Neural crest cell (in vitro differentiated cells): ENCODE data around the gene ZNF408. TPM values are rescaled to one million over a fixed set of nuclear protein-coding genes. Genes with fewer than 3 reads are reported as not detected.

Experiments used
- DNase-seq: peaks from one replicate; pipeline ENCODE4 v3.0.0; 2021; ENCODE audit warnings: low read depth, mixed read lengths, low spot score
- H3K27ac Mint-ChIP-seq: one replicate; pipeline ENCODE4 v1.8.0; 2021; ENCODE audit warnings: mild to moderate bottlenecking, mixed read lengths; ENCODE audit not compliant: unreplicated experiment
- H3K27me3 Mint-ChIP-seq: 2 replicates; pipeline ENCODE4 v1.8.0; 2021; ENCODE audit warnings: low read depth, mild to moderate bottlenecking, mixed read lengths
- H3K36me3 Mint-ChIP-seq: 2 replicates; pipeline ENCODE4 v1.8.0; 2021; ENCODE audit warnings: low read depth, mild to moderate bottlenecking, mixed read lengths
- H3K4me1 Mint-ChIP-seq: 2 replicates; pipeline ENCODE4 v1.8.0; 2021; ENCODE audit warnings: mixed read lengths
- H3K4me3 Mint-ChIP-seq: one replicate; pipeline ENCODE4 v1.8.0; 2021; ENCODE audit warnings: mild to moderate bottlenecking, mixed read lengths
- H3K9me3 Mint-ChIP-seq: 2 replicates; pipeline ENCODE4 v1.8.0; 2021; ENCODE audit warnings: mixed read lengths
- total RNA-seq: library from RNA; stranded (reverse); gene quantifications from 2 replicates; pipeline ENCODE4 v1.2.1, GENCODE V29; 2021
- TF ChIP-seq, protein P1 (sequence below): fragments of 200-600 bp; sonication (generic); conservative IDR thresholded peaks from 2 replicates; pipeline ENCODE4 v1.5.0; 2021; ENCODE audit warnings: antibody characterized with exemption, mild to moderate bottlenecking

Gene ZNF408
- total RNA-seq, 1 donor from 2014 or later = 15.3 TPM

DNA sequence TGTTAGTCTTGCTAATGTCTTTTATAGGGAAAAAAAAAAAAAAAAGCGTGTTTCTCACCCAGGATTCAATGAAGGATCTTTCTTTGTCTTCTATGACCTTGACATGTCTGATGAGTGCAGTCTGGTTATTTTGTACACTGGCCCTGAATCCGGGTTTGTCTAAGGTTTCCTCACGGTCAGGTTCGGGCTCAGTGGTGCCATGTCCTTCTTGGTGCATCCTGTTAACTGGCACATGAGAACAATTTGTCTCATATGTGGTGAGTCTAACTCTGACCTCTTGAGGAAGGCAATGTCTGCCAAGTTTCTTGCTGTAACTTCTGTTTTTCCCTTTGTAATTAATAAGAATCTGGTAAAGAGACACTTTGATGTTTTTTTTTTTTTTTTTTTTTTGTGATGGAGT lies 30.7 kb downstream of the ZNF408 start:
- no peaks in the 10 kb centered on the region for H3K27me3 Mint-ChIP-seq
- H3K4me1 Mint-ChIP-seq = no peaks in the 10 kb centered on the region
- no peak overlapping the region for H3K4me3 Mint-ChIP-seq
- TF ChIP-seq, protein P1, sequence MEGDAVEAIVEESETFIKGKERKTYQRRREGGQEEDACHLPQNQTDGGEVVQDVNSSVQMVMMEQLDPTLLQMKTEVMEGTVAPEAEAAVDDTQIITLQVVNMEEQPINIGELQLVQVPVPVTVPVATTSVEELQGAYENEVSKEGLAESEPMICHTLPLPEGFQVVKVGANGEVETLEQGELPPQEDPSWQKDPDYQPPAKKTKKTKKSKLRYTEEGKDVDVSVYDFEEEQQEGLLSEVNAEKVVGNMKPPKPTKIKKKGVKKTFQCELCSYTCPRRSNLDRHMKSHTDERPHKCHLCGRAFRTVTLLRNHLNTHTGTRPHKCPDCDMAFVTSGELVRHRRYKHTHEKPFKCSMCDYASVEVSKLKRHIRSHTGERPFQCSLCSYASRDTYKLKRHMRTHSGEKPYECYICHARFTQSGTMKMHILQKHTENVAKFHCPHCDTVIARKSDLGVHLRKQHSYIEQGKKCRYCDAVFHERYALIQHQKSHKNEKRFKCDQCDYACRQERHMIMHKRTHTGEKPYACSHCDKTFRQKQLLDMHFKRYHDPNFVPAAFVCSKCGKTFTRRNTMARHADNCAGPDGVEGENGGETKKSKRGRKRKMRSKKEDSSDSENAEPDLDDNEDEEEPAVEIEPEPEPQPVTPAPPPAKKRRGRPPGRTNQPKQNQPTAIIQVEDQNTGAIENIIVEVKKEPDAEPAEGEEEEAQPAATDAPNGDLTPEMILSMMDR = no peak
- no peaks in the 10 kb centered on the region for H3K36me3 Mint-ChIP-seq
- no peak for DNase-seq
- H3K9me3 Mint-ChIP-seq = no peaks in the 10 kb centered on the region
- no peak overlapping the region for H3K27ac Mint-ChIP-seq

DNA sequence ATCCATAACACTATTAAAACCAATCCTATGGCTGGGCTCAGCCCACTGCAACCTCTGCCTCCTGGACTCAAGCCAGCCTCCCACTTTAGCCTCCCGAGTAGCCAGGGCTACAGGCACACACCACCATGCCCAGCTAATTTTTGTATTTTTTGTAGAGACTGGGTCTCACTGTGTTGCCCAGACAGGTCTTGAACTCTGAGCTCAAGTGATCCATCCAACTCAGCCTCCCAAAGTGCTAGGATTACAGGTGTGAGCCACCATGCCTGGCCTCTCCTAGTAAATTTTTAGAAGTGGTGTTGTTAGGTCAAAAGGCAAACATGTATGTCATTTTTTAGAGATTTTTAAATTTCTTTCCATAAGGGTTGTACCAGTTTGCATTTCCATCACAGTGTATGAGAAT lies 32.4 kb downstream of the ZNF408 start:
- Mint-ChIP-seq H3K27me3 (no peaks in the 10 kb centered on the region), H3K27ac (no peak overlapping the region), H3K4me1 (no peaks in the 10 kb centered on the region), H3K4me3 (no peak overlapping the region), H3K36me3 (no peaks in the 10 kb centered on the region), H3K9me3 (no peaks in the 10 kb centered on the region)
- TF ChIP-seq, protein P1 = no peak
- no peak for DNase-seq

DNA sequence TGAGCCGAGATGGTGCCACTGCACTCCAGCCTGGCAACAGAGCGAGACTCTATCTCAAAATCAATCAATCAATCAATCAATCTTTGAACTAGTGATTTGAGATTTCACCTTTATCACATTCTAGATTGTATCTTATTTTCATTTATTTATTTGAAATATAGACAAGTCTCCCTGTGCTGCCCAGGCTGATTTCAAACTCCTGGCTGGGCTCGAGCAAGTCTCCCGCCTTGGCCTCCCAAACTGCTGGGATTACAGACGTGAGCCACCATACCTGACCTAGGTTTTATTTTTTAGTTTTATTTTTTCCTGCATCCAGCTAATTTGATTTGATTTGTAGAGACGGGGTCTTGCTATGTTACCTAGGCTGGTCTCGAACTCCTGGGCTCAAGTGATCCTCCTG lies 35.3 kb downstream of the ZNF408 start:
- TF ChIP-seq, protein P1 = no peak
- Mint-ChIP-seq H3K27ac (no peak overlapping the region), H3K4me1 (no peaks in the 10 kb centered on the region), H3K27me3 (no peaks in the 10 kb centered on the region), H3K9me3 (no peaks in the 10 kb centered on the region), H3K4me3 (peak overlapping the region; percentile 21), H3K36me3 (peaks cover 11% of the 10 kb centered on the region)
- no peak for DNase-seq

DNA sequence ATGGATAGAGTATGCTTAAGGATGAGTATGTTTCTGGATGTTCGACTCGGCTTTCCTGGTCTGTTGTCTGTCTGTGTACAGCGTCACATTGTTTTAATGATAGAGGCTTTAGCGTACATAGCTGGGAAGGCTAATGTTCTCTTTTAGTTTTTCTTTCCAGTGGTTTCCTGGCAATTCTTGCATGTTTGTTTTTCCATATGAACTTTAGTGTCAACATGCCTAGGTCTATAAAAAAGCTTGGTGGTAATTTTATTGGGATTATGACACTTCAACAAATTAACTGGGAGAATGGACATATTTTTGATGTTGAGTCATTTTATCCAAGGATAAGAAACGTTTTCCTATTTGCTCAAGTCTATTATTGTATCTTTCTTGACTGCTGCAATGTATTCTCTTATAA lies 35.8 kb downstream of the ZNF408 start:
- no peaks in the 10 kb centered on the region for H3K4me1 Mint-ChIP-seq
- no peaks in the 10 kb centered on the region for H3K27me3 Mint-ChIP-seq
- DNase-seq = no peak
- peaks cover 16% of the 10 kb centered on the region for H3K36me3 Mint-ChIP-seq
- TF ChIP-seq, protein P1 = no peak
- H3K4me3 Mint-ChIP-seq = peak overlapping the region; percentile 21
- no peaks in the 10 kb centered on the region for H3K9me3 Mint-ChIP-seq
- no peak overlapping the region for H3K27ac Mint-ChIP-seq

DNA sequence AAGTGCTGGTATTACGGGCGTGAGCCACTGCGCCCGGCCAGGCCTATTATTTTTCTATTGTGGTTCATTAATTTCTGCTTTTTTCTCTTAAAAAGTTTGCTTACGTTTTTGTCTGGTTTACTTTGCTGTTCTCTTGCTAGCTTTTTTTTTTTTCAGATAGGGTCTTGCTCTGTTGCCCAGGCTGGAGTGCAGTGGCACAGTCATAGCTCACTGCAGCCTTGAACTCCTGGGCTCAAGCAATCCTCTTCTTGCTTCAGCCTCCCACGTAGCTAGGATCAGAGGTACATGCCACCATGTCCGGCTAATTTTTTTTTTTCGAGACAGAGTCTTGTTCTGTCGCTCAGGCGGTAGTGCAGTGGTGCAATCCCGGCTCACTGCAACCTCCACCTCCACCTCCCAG lies 36.9 kb downstream of the ZNF408 start:
- H3K4me3 Mint-ChIP-seq = peak overlapping the region; percentile 54
- TF ChIP-seq, protein P1 = no peak
- no peak for DNase-seq
- no peak overlapping the region for H3K27ac Mint-ChIP-seq
- H3K9me3 Mint-ChIP-seq = no peaks in the 10 kb centered on the region
- no peaks in the 10 kb centered on the region for H3K4me1 Mint-ChIP-seq
- H3K36me3 Mint-ChIP-seq = peaks cover 24% of the 10 kb centered on the region
- no peaks in the 10 kb centered on the region for H3K27me3 Mint-ChIP-seq

DNA sequence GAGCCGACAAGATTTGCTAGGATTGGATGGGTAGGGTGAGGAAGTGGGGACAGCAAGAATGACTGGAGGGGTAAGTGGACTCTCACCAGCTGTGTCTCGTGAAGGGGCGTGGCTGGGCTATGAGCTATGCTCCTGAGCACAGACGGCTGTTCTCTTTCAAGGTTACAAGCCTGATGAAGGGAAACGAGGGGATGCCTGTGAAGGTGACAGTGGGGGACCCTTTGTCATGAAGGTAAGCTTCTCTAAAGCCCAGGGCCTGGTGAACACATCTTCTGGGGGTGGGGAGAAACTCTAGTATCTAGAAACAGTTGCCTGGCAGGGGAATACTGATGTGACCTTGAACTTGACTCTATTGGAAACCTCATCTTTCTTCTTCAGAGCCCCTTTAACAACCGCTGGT lies 38.1 kb downstream of the ZNF408 start:
- no peak overlapping the region for H3K27ac Mint-ChIP-seq
- TF ChIP-seq, protein P1 = no peak
- no peaks in the 10 kb centered on the region for H3K4me1 Mint-ChIP-seq
- no peak for DNase-seq
- H3K4me3 Mint-ChIP-seq = no peak overlapping the region
- no peaks in the 10 kb centered on the region for H3K27me3 Mint-ChIP-seq
- peaks cover 30% of the 10 kb centered on the region for H3K36me3 Mint-ChIP-seq
- no peaks in the 10 kb centered on the region for H3K9me3 Mint-ChIP-seq
